HG03139 (cell line): ENCODE measurements around the gene RTP1.
"Not testable (repeated sequence)": the region's sequence is repeated elsewhere in the genome, so short reads cannot be mapped to it uniquely, and the experiment has no call there.

ENCODE experiments used
- ATAC-seq: cut with Tn5 transposase; IDR thresholded peaks from one replicate; pipeline ENCODE4 v1.9.1; 2021; ENCODE audit not compliant: unreplicated experiment

The RTP1 gene

GRCh38 chr3:187237741-187238140 is 40.5 kb downstream of the RTP1 start:
- no peak for ATAC-seq

DNA sequence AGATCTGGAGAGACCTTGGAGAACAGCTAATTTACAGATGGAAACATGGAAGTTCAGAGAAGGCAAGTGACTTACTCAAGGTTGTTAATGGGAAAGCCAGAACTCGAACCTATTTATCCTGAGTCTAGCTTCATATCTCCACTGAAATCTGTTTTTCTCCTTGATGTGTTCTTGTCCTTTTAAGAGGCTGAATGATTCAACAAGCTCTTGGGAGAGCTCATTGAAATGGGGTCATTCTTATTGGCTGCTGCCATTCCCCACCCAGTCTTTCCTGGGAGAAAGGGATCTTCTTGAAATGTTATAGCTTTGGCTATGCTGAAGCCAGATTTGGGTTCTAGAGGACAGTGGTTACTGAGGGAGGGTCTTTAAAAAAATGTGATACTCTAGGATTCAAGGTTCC is 41.0 kb downstream of the RTP1 start:
- no peak for ATAC-seq

- ATAC-seq: not testable (repeated sequence)
Observed at GRCh38 chr3:187238835-187239234, 41.5 kb downstream of the RTP1 start.

- ATAC-seq: no peak
Observed at GRCh38 chr3:187242435-187242834, 45.1 kb downstream of the RTP1 start.

GRCh38 chr3:187242900-187243299 is 45.6 kb downstream of the RTP1 start:
- ATAC-seq: no peak

GRCh38 chr3:187243933-187244524 is 46.7 kb downstream of the RTP1 start:
- ATAC-seq: no peak

DNA sequence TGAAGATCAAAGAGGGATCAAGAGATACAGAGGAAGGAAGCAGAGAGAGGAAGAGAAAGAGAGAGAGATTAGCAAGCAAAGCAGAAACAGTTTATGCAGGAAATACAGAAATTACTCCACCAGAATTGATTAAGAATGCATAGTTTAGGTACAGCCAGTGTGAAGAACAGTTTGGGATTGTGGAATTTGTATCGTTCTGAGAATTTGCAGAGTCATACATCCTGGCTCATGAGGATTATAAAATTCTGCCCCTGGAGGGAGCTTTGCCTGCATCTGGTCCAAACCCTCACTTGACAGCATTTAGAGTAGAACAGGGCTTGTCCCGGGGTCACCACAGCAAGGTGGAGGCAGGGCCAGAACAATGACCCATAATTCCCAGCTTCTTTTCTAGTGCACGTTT is 50.1 kb downstream of the RTP1 start:
- no peak for ATAC-seq
